HG03097 (cell line): ENCODE measurements around the gene TSC22D3.
"Not testable (repeated sequence)": the region's sequence is repeated elsewhere in the genome, so short reads cannot be mapped to it uniquely, and the experiment has no call there.

Experiments used
- ATAC-seq: cut with Tn5 transposase; IDR thresholded peaks from one replicate; pipeline ENCODE4 v1.9.1; 2021; ENCODE audit not compliant: unreplicated experiment, low FRiP score

TSC22D3 gene

GRCh38 chrX:107713543-107714205 lies 61.9 kb downstream of the TSC22D3 start:
- no peak for ATAC-seq

GRCh38 chrX:107713203-107713542 lies 62.4 kb downstream of the TSC22D3 start:
- no peak for ATAC-seq

- no peak for ATAC-seq
These were observed 63.1 kb downstream of the TSC22D3 start for GRCh38 chrX:107712231-107713202.

- ATAC-seq, result no peak
These were observed 63.9 kb downstream of the TSC22D3 start for GRCh38 chrX:107711521-107712181.

GRCh38 chrX:107710617-107711391 lies 64.8 kb downstream of the TSC22D3 start:
- peak; percentile 78 for ATAC-seq

GRCh38 chrX:107709266-107709806 lies 66.3 kb downstream of the TSC22D3 start:
- ATAC-seq, result peak; percentile 31

- ATAC-seq, result no peak
These were observed 66.8 kb downstream of the TSC22D3 start for GRCh38 chrX:107708762-107709161.

GRCh38 chrX:107707866-107708265 lies 67.7 kb downstream of the TSC22D3 start:
- ATAC-seq, result no peak

- no peak for ATAC-seq
These were observed 69.3 kb downstream of the TSC22D3 start for GRCh38 chrX:107706309-107706708.

GRCh38 chrX:107704587-107704986 lies 71.0 kb downstream of the TSC22D3 start:
- no peak for ATAC-seq

GRCh38 chrX:107704181-107704580 lies 71.4 kb downstream of the TSC22D3 start:
- no peak for ATAC-seq

- peak; percentile 82 for ATAC-seq
These were observed 74.0 kb downstream of the TSC22D3 start for GRCh38 chrX:107701493-107702121.

- no peak for ATAC-seq
These were observed 74.8 kb downstream of the TSC22D3 start for GRCh38 chrX:107700790-107701189.

GRCh38 chrX:107700317-107700774 lies 75.2 kb downstream of the TSC22D3 start:
- no peak for ATAC-seq

GRCh38 chrX:107699616-107700015 lies 76.0 kb downstream of the TSC22D3 start:
- ATAC-seq, result no peak

- no peak for ATAC-seq
These were observed 84.6 kb downstream of the TSC22D3 start for GRCh38 chrX:107691024-107691448.

- ATAC-seq, result no peak
These were observed 88.1 kb downstream of the TSC22D3 start for GRCh38 chrX:107687445-107687844.

- ATAC-seq, result no peak
These were observed 88.8 kb downstream of the TSC22D3 start for GRCh38 chrX:107686792-107687191.

- no peak for ATAC-seq
These were observed 89.6 kb downstream of the TSC22D3 start for GRCh38 chrX:107686026-107686425.

GRCh38 chrX:107685586-107685985 lies 90.0 kb downstream of the TSC22D3 start:
- not testable (repeated sequence) for ATAC-seq
